ENCODE measurements around the gene RPRD2. TPM values are rescaled to one million over a fixed set of nuclear protein-coding genes. Genes with fewer than 3 reads are reported as not detected.

The RPRD2 gene
- total RNA-seq, 4 donors from 2014 or later, result 26.1 to 39.9 (median 31.6) TPM

GRCh38 chr1:150332651-150333290 is 31.2 kb upstream of the RPRD2 start:
- 91 to 92% methylated on average over 7 of the region's 7 CpGs for WGBS, 2 donors

GRCh38 chr1:150346316-150346715 is 17.6 kb upstream of the RPRD2 start:
- Histone ChIP-seq H3K9me3 (no peaks in the 10 kb centered on the region), H3K4me1 (no peaks in the 10 kb centered on the region), H3K36me3 (peaks cover 68 to 85% of the 10 kb centered on the region in 2 donors), H3K27ac (no peak overlapping the region), H3K27me3 (no peaks in the 10 kb centered on the region), H3K4me3 (replicated peaks in 1 of 3) (no peak overlapping the region)
- 93% methylated on average over 4 of the region's 4 CpGs for WGBS, 2 donors
- no peak for DNase-seq
- intact Hi-C loops (cut with DNase I), result no loop called here
- TF ChIP-seq CTCF (IDR thresholded peaks at IDR 0.05) (no peak), POLR2A (IDR thresholded peaks at IDR 0.05) (no peak)

More at GRCh38 chr1:150332651-150333290, 31.2 kb upstream of the RPRD2 start:
- no peaks in the 10 kb centered on the region for H3K9me3 ChIP-seq
- no peak for DNase-seq
- H3K4me1 ChIP-seq, result no peaks in the 10 kb centered on the region
- H3K27me3 ChIP-seq, result no peaks in the 10 kb centered on the region
- no peak overlapping the region for H3K27ac ChIP-seq
- intact Hi-C loops (cut with DNase I), result no loop called here
- H3K4me3 ChIP-seq (replicated peaks in 1 of 3), result no peak overlapping the region
- no peak for TF ChIP-seq POLR2A (IDR thresholded peaks at IDR 0.05)
- TF ChIP-seq CTCF (IDR thresholded peaks at IDR 0.05), result no peak
- peaks cover 67 to 87% of the 10 kb centered on the region in 2 donors for H3K36me3 ChIP-seq

GRCh38 chr1:150352866-150353265 is 11.1 kb upstream of the RPRD2 start:
- H3K4me3 ChIP-seq (replicated peaks in 1 of 3), result no peak overlapping the region
- H3K4me1 ChIP-seq, result no peaks in the 10 kb centered on the region
- H3K27ac ChIP-seq, result no peak overlapping the region
- no peaks in the 10 kb centered on the region for H3K27me3 ChIP-seq
- H3K9me3 ChIP-seq, result no peaks in the 10 kb centered on the region
- 96 to 98% methylated on average over 4 of the region's 4 CpGs for WGBS, 2 donors
- no peak for TF ChIP-seq CTCF (IDR thresholded peaks at IDR 0.05)
- TF ChIP-seq POLR2A (IDR thresholded peaks at IDR 0.05), result no peak
- intact Hi-C loops (cut with DNase I), result no loop called here
- H3K36me3 ChIP-seq, result peaks cover 33 to 49% of the 10 kb centered on the region in 2 donors
- no peak for DNase-seq

GRCh38 chr1:150362721-150363425 is 1.1 kb upstream of the RPRD2 start:
- TF ChIP-seq CTCF (IDR thresholded peaks at IDR 0.05), result no peak
- TF ChIP-seq POLR2A (IDR thresholded peaks at IDR 0.05), result no peak
- peak; percentile 17 to 23 for DNase-seq
- H3K4me3 ChIP-seq (replicated peaks in 1 of 3), result peak overlapping the region in 2 of 3 donors; percentile 29 to 73
- intact Hi-C loops (cut with DNase I), result loop anchor here (10.0 kb wide), 1 partner anchor 102 kb away; no protein-coding TSS in a partner anchor
- peaks cover 10 to 18% of the 10 kb centered on the region in 2 donors for H3K4me1 ChIP-seq
- 51 to 53% methylated on average over 22 of the region's 22 CpGs for WGBS, 2 donors
- H3K36me3 ChIP-seq, result no peaks in the 10 kb centered on the region
- no peaks in the 10 kb centered on the region for H3K27me3 ChIP-seq
- no peaks in the 10 kb centered on the region for H3K9me3 ChIP-seq
- H3K27ac ChIP-seq, result peak overlapping the region; percentile 93 to 97 (median 96)
